Measurements from ENCODE around the gene NDC80.

DNA sequence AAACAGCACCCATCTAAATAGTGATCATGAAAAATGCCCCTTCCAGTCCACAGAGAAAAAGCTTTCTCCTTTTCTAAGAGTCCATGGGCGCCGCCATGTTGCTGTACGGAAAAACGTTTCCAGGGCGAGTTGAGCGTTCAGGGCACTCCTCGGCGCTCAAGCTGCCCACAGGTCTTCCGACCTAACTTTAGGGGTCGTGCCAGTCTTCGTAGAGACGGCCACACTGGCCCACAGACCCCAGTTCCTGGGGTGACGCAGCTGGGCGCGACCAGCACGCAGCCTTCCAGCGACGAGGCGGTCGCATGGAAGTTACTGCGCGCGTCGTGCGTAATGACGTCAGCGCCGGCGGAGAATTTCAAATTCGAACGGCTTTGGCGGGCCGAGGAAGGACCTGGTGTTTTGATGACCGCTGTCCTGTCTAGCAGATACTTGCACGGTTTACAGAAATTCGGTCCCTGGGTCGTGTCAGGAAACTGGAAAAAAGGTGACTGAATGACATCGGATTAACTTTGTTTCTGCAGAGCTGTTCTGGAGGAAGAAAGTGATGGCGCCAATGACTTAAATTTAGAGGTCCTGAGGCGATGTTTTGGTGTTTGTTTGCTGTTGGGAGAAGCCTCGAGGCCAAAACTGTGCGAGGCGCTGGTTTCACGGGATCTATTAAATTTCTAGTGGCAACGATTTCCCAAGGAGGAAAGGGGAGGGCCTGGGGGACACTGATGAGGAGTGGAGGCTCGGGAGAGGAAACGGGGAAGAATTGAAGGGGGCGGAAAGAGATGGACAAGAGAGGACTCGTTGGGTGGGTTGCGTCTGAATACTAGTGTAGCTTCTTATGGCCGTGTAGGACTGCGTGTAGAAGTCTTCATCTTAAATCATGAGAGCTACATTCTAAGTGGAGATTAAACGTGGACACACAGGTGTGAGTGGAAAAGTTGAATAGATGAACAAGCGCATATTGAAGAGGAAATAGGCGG is at the start of gene NDC80, which contains the start of gene METTL4:
- TF ChIP-seq, protein P1, sequence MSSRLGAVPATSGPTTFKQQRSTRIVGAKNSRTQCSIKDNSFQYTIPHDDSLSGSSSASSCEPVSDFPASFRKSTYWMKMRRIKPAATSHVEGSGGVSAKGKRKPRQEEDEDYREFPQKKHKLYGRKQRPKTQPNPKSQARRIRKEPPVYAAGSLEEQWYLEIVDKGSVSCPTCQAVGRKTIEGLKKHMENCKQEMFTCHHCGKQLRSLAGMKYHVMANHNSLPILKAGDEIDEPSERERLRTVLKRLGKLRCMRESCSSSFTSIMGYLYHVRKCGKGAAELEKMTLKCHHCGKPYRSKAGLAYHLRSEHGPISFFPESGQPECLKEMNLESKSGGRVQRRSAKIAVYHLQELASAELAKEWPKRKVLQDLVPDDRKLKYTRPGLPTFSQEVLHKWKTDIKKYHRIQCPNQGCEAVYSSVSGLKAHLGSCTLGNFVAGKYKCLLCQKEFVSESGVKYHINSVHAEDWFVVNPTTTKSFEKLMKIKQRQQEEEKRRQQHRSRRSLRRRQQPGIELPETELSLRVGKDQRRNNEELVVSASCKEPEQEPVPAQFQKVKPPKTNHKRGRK (CRISPR knock-in tag; IDR thresholded peaks at IDR 0.05; ENCODE audit: borderline replicate concordance), result no peak
- TF ChIP-seq, protein P2, sequence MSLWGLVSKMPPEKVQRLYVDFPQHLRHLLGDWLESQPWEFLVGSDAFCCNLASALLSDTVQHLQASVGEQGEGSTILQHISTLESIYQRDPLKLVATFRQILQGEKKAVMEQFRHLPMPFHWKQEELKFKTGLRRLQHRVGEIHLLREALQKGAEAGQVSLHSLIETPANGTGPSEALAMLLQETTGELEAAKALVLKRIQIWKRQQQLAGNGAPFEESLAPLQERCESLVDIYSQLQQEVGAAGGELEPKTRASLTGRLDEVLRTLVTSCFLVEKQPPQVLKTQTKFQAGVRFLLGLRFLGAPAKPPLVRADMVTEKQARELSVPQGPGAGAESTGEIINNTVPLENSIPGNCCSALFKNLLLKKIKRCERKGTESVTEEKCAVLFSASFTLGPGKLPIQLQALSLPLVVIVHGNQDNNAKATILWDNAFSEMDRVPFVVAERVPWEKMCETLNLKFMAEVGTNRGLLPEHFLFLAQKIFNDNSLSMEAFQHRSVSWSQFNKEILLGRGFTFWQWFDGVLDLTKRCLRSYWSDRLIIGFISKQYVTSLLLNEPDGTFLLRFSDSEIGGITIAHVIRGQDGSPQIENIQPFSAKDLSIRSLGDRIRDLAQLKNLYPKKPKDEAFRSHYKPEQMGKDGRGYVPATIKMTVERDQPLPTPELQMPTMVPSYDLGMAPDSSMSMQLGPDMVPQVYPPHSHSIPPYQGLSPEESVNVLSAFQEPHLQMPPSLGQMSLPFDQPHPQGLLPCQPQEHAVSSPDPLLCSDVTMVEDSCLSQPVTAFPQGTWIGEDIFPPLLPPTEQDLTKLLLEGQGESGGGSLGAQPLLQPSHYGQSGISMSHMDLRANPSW (CRISPR knock-in tag; conservative IDR thresholded peaks at IDR 0.05; ENCODE audit: low read depth), result no peak
- TF ChIP-seq CTCF (IDR thresholded peaks at IDR 0.05) (no peak), ELF4 (CRISPR knock-in tag; IDR thresholded peaks at IDR 0.05; ENCODE audit: low read depth) (no peak)

Measured in WTC11 (cell line).